H1 (cell line): ENCODE measurements around the gene WDR37. TPM values are rescaled to one million over a fixed set of nuclear protein-coding genes. Genes with fewer than 3 reads are reported as not detected.

ENCODE experiments used
- CTCF ChIA-PET: fragments of 300-600 bp; sonication (Branson Sonifier 250); formaldehyde crosslinking; loops from one replicate; lab custom pipeline; 2021; ENCODE audit not compliant: partially characterized antibody; lab: Charles Lee
- POLR2A ChIA-PET: fragments of 300-600 bp; sonication (Branson Sonifier 250); formaldehyde crosslinking; loops from one replicate; lab custom pipeline; 2021; ENCODE audit warnings: inconsistent platforms; ENCODE audit not compliant: partially characterized antibody; lab: Charles Lee
- DNase-seq, 2 experiments: peaks; one replicate each; pipeline versions ENCODE4 v3.0.0 to v3.0.0-alpha.2; 2010 to 2022; ENCODE audit warnings: low spot score in 2 of 2, low read depth in 1 of 2, mixed read lengths in 1 of 2
- FAIRE-seq: peaks from 2 replicates; lab custom pipeline; 2011; peaks lifted over from hg19 to GRCh38; lab: Jason Lieb, UNC
- H2AFZ ChIP-seq: 2 replicates; pipeline ENCODE4 v1.8.1; 2012; ENCODE audit warnings: low read length, inconsistent platforms
- H2AK5ac ChIP-seq: 2 replicates; pipeline ENCODE4 v1.6.1; 2013; ENCODE audit warnings: low read depth, low read length
- H2BK120ac ChIP-seq: replicated peaks from 2 replicates; pipeline ENCODE3; 2013; ENCODE audit warnings: low read depth, low read length, inconsistent platforms
- H2BK12ac ChIP-seq: 2 replicates; pipeline ENCODE4 v1.6.1; 2013; ENCODE audit warnings: low read depth, low read length
- H2BK15ac ChIP-seq: 2 replicates; pipeline ENCODE4 v1.6.1; 2013; ENCODE audit warnings: low read length
- H2BK20ac ChIP-seq: 2 replicates; pipeline ENCODE4 v1.6.1; 2013; ENCODE audit warnings: low read length
- H2BK5ac ChIP-seq: 2 replicates; pipeline ENCODE4 v1.6.1; 2013; ENCODE audit warnings: low read depth, low read length
- H3K14ac ChIP-seq: 2 replicates; pipeline ENCODE4 v1.6.1; 2013; ENCODE audit warnings: inconsistent platforms; ENCODE audit not compliant: insufficient read length
- H3K18ac ChIP-seq: 2 replicates; pipeline ENCODE4 v1.6.1; 2013; ENCODE audit warnings: low read length; ENCODE audit errors: extremely low read depth
- H3K23ac ChIP-seq: 2 replicates; pipeline ENCODE4 v1.6.1; 2013; ENCODE audit warnings: inconsistent platforms; ENCODE audit not compliant: insufficient read length
- H3K23me2 ChIP-seq: 2 replicates; pipeline ENCODE4 v1.6.1; 2013; ENCODE audit warnings: low read depth, low read length
- H3K27ac ChIP-seq: 2 replicates; pipeline ENCODE4 v1.6.1; 2011; ENCODE audit warnings: low read depth, low read length, inconsistent platforms
- H3K27me3 ChIP-seq, 4 experiments: replicated peaks in 1 of 4; 1 replicate in 1 of 4; 2 replicates in 3 of 4; pipeline versions ENCODE4 v1.6.1 to v1.8.1; 2011 to 2013; ENCODE audit warnings: low read length in 3 of 4, mild to moderate bottlenecking in 3 of 4, inconsistent platforms in 2 of 4, mixed read lengths in 2 of 4, moderate library complexity in 1 of 4; ENCODE audit not compliant: control insufficient read depth in 3 of 4, insufficient read depth in 3 of 4; ENCODE audit errors: extremely low read depth in 1 of 4
- H3K36me3 ChIP-seq, 4 experiments: 2 replicates each; pipeline versions ENCODE4 v1.6.1 to v1.8.1; 2011 to 2013; ENCODE audit warnings: mild to moderate bottlenecking in 4 of 4, low read length in 3 of 4, moderate library complexity in 2 of 4, control low read depth in 1 of 4, inconsistent platforms in 1 of 4; ENCODE audit not compliant: insufficient read depth in 4 of 4, control insufficient read depth in 2 of 4
- H3K4ac ChIP-seq: replicated peaks from 2 replicates; pipeline ENCODE3; 2013; ENCODE audit warnings: low read length, low read depth, mixed read lengths, inconsistent platforms; ENCODE audit not compliant: insufficient read length
- H3K4me1 ChIP-seq, 4 experiments: replicated peaks in 1 of 4; 1 replicate in 1 of 4; 2 replicates in 3 of 4; pipeline versions ENCODE4 v1.6.1 to v1.8.1; 2011 to 2013; ENCODE audit warnings: low read length in 3 of 4, inconsistent platforms in 2 of 4, mixed read lengths in 1 of 4; ENCODE audit not compliant: insufficient read depth in 4 of 4, control insufficient read depth in 3 of 4
- H3K4me2 ChIP-seq, 2 experiments: 2 replicates each; pipeline versions ENCODE4 v1.6.1 to v1.8.1; 2011 to 2013; ENCODE audit warnings: low read depth in 2 of 2, low read length in 2 of 2, control low read depth in 1 of 2, inconsistent platforms in 1 of 2, mild to moderate bottlenecking in 1 of 2; ENCODE audit not compliant: insufficient read depth in 1 of 2
- H3K4me3 ChIP-seq, 4 experiments: fragments of 200-600, 300-600 bp in 1 of 4; sonication (generic), shearing (Covaris generic), sonication (Bioruptor Twin) in 1 of 4; 2 replicates each; pipeline versions ENCODE4 v1.5.1 to v1.8.1; 2011 to 2016; ENCODE audit warnings: low read length in 4 of 4, low read depth in 3 of 4, control low read depth in 2 of 4, inconsistent platforms in 2 of 4, mild to moderate bottlenecking in 2 of 4, mixed read lengths in 1 of 4, moderate library complexity in 1 of 4; ENCODE audit not compliant: insufficient read depth in 2 of 4; ENCODE audit errors: extremely low read depth in 1 of 4
- H3K56ac ChIP-seq: replicated peaks from 2 replicates; pipeline ENCODE3; 2013; ENCODE audit warnings: low read depth, mild to moderate bottlenecking, mixed read lengths, low read length, inconsistent platforms; ENCODE audit not compliant: insufficient read length
- H3K79me1 ChIP-seq: 2 replicates; pipeline ENCODE4 v1.6.1; 2013; ENCODE audit warnings: low read depth, low read length, control low read depth
- H3K79me2 ChIP-seq, 2 experiments: 2 replicates each; pipeline versions ENCODE4 v1.6.1 to v1.8.1; 2012 to 2013; ENCODE audit warnings: low read length in 2 of 2, mild to moderate bottlenecking in 2 of 2, inconsistent platforms in 1 of 2; ENCODE audit not compliant: insufficient read depth in 2 of 2, control insufficient read depth in 1 of 2
- H3K9ac ChIP-seq, 4 experiments: replicated peaks in 1 of 4; 1 replicate in 1 of 4; 2 replicates in 3 of 4; pipeline versions ENCODE4 v1.6.1 to v1.8.1; 2011 to 2013; ENCODE audit warnings: low read depth in 3 of 4, low read length in 3 of 4, control low read depth in 2 of 4, mild to moderate bottlenecking in 2 of 4, moderate library complexity in 2 of 4, inconsistent platforms in 1 of 4; ENCODE audit errors: extremely low read depth in 1 of 4
- H3K9me3 ChIP-seq, 2 experiments: 2 replicates each; pipeline versions ENCODE4 v1.6.1 to v1.8.1; 2012 to 2013; ENCODE audit warnings: mild to moderate bottlenecking in 2 of 2, moderate library complexity in 2 of 2, control low read depth in 1 of 2, inconsistent platforms in 1 of 2, low read depth in 1 of 2, low read length in 1 of 2, mixed read lengths in 1 of 2; ENCODE audit not compliant: insufficient read depth in 2 of 2
- H4K20me1 ChIP-seq, 2 experiments: replicated peaks in 1 of 2; 2 replicates each; pipeline versions ENCODE3 to v1.8.1; 2011 to 2013; ENCODE audit warnings: inconsistent platforms in 2 of 2, low read length in 2 of 2, mild to moderate bottlenecking in 1 of 2; ENCODE audit not compliant: insufficient read depth in 2 of 2, control insufficient read depth in 1 of 2
- H4K5ac ChIP-seq: 2 replicates; pipeline ENCODE4 v1.6.1; 2013; ENCODE audit warnings: low read length, low read depth, mixed read lengths, inconsistent platforms; ENCODE audit not compliant: insufficient read length
- H4K8ac ChIP-seq: 2 replicates; pipeline ENCODE4 v1.8.0; 2013; ENCODE audit warnings: mild to moderate bottlenecking, moderate library complexity, low read length, inconsistent platforms; ENCODE audit not compliant: insufficient read depth; ENCODE audit errors: extremely low read depth
- H4K91ac ChIP-seq: replicated peaks from 2 replicates; pipeline ENCODE3; 2013; ENCODE audit warnings: low read length, mixed read lengths, inconsistent platforms; ENCODE audit not compliant: insufficient read length
- ASH2L ChIP-seq: fragments of 200-600, 300-600 bp; sonication (generic); IDR thresholded peaks from one replicate; pipeline ENCODE4 v1.7.1; 2017; ENCODE audit warnings: low read length
- BACH1 ChIP-seq: IDR thresholded peaks from 2 replicates; pipeline ENCODE4 v1.6.1; 2012; ENCODE audit warnings: low read length, improper control_type of control experiment
- BCL11A ChIP-seq, 2 experiments: IDR thresholded peaks; one replicate each; pipeline ENCODE4 v1.6.1; 2011; ENCODE audit warnings: low read depth in 2 of 2, low read length in 2 of 2, mild to moderate bottlenecking in 2 of 2
- E2F6 ChIP-seq: IDR thresholded peaks from 2 replicates; pipeline ENCODE4 v1.6.1; 2012; ENCODE audit warnings: inconsistent platforms
- GABPA ChIP-seq: IDR thresholded peaks from 2 replicates; pipeline ENCODE4 v1.6.1; 2011; ENCODE audit warnings: mild to moderate bottlenecking, low read length, moderate library complexity, borderline replicate concordance; ENCODE audit not compliant: insufficient read depth
- KDM1A ChIP-seq: fragments of 200-600, 300-600 bp; sonication (generic); IDR thresholded peaks from 2 replicates; pipeline ENCODE4 v1.7.1; 2016; ENCODE audit warnings: mild to moderate bottlenecking, low read length, borderline replicate concordance
- NANOG ChIP-seq: IDR thresholded peaks from 2 replicates; pipeline ENCODE4 v1.6.1; 2011; ENCODE audit warnings: low read length, low read depth, mild to moderate bottlenecking, inconsistent platforms; ENCODE audit not compliant: insufficient read depth, poor library complexity, severe bottlenecking
- RFX5 ChIP-seq: IDR thresholded peaks from 2 replicates; pipeline ENCODE4 v1.6.1; 2011; ENCODE audit warnings: low read depth, low read length, improper control_type of control experiment, borderline replicate concordance
- RXRA ChIP-seq: IDR thresholded peaks from 2 replicates; pipeline ENCODE4 v1.6.1; 2011; ENCODE audit warnings: low read depth, mild to moderate bottlenecking, low read length, moderate library complexity; ENCODE audit not compliant: insufficient read depth
- SAP30 ChIP-seq: fragments of 300-600 bp; sonication (generic); IDR thresholded peaks from 2 replicates; pipeline ENCODE4 v1.7.1; 2012; ENCODE audit warnings: low read length, moderate library complexity, mild to moderate bottlenecking, inconsistent platforms; ENCODE audit not compliant: insufficient read depth, insufficient replicate concordance
- WGBS, 2 experiments: shearing (Covaris generic) in 1 of 2; methylation state at CpG; one replicate each; pipeline versions ENCODE4 v1.1.6 to v1.1.7; 2013 to 2015; ENCODE audit warnings: low lambda C conversion rate in 2 of 2, mixed read lengths in 2 of 2, inconsistent platforms in 1 of 2, low coverage in 1 of 2, missing lambda C conversion rate in 1 of 2; ENCODE audit not compliant: insufficient replicate concordance in 2 of 2, insufficient coverage in 1 of 2, insufficient read length in 1 of 2; ENCODE audit errors: extremely low coverage in 1 of 2, missing lambda C conversion rate in 1 of 2; 5-methylcytosine and 5-hydroxymethylcytosine counted together
- polyA plus RNA-seq, 7 experiments: library from polyadenylated mRNA; depleted of rRNA in 3 of 7; stranded (reverse) in 5 of 7; unstranded in 2 of 7; fragments of >200 nt in 5 of 7; fragments of 200-250 nt in 2 of 7; gene quantifications; 1 replicate in 5 of 7; 2 replicates in 1 of 7; 4 replicates in 1 of 7; pipeline versions ENCODE4 v1.2.1 to v1.2.3, GENCODE V29; 2011 to 2013; ENCODE audit warnings: missing spikeins in 2 of 7, mixed read lengths in 2 of 7
- total RNA-seq: library from RNA; stranded (reverse); fragmentation: NEBNext Ultra II Directional; extraction: Animal tissue kit (Norgen Biotek cat#: 25700); gene quantifications from 2 replicates; pipeline ENCODE4 v1.2.1, GENCODE V29; 2021

WDR37 gene
- total and polyA plus RNA-seq, 2 of the 8 experiments (the other 6 are each of a cell fraction or from before 2014, with no cell fraction given): 9.6 to 12.0 TPM

- H3K27ac ChIP-seq: no peak overlapping the region
- no peak overlapping the region for H3K23ac ChIP-seq
- H4K8ac ChIP-seq: no peak overlapping the region
- no peaks in the 10 kb centered on the region; a peak in 1 of 7 replicates for H3K4me1 ChIP-seq
- H3K4me3 ChIP-seq: no peak overlapping the region
- no peaks in the 10 kb centered on the region for H3K36me3 ChIP-seq
- no peaks in the 10 kb centered on the region for H3K23me2 ChIP-seq
- H3K56ac ChIP-seq: no peak overlapping the region
- H2BK20ac ChIP-seq: no peak overlapping the region
- H3K9me3 ChIP-seq: no peaks in the 10 kb centered on the region
- FAIRE-seq: no peak
- DNase-seq: no peak
- no peak overlapping the region for H3K14ac ChIP-seq
- H2BK15ac ChIP-seq: no peak overlapping the region
- H4K5ac ChIP-seq: no peak overlapping the region
- H2BK5ac ChIP-seq: no peak overlapping the region
- no peaks in the 10 kb centered on the region for H3K79me2 ChIP-seq
- H3K9ac ChIP-seq: no peak overlapping the region
- no peak overlapping the region for H2AK5ac ChIP-seq
- H3K4ac ChIP-seq: no peak overlapping the region
- no peaks in the 10 kb centered on the region for H3K79me1 ChIP-seq
- H3K18ac ChIP-seq: no peak overlapping the region
- no peak overlapping the region for H2BK120ac ChIP-seq
- peaks cover 0 to 5% (median 0%) of the 10 kb centered on the region in 4 experiments; a peak in 2 of 7 replicates for H3K27me3 ChIP-seq
- CTCF ChIA-PET: interaction anchor here (1.2 to 4.1 kb wide), 4 partner anchors 12 to 191 kb away, joined by 3 to 26 read pairs (median 4); no protein-coding TSS in a partner anchor
- H3K4me2 ChIP-seq: no peak overlapping the region
- no peak overlapping the region for H4K91ac ChIP-seq
- POLR2A ChIA-PET: no interaction called here
- H2AFZ ChIP-seq: no peak overlapping the region
- H4K20me1 ChIP-seq: peaks cover 0 to 3% of the 10 kb centered on the region in 2 experiments
- 87% methylated on average over 21 of the region's 23 CpGs; no CpG with 5 or more reads in 1 of the 2 experiments for WGBS, 2 experiments
- H2BK12ac ChIP-seq: no peak overlapping the region
- TF ChIP-seq KDM1A (no peak), RXRA (no peak), NANOG (no peak), BACH1 (no peak), E2F6 (no peak), ASH2L (no peak), GABPA (no peak), RFX5 (no peak), BCL11A (IDR thresholded peaks at IDR 0.05; ENCODE audit: low read depth in 2 of 2, low read length in 2 of 2) (no peak), SAP30 (no peak)
Measured at GRCh38 chr10:1169186-1169885, 113.2 kb downstream of the WDR37 start.
